GM21381 (cell line): Measurements from ENCODE around the gene ADAR.

ENCODE experiments used
- ATAC-seq: cut with Tn5 transposase; IDR thresholded peaks from one replicate; pipeline ENCODE4 v1.9.1; 2021; ENCODE audit warnings: mild to moderate bottlenecking, moderate library complexity; ENCODE audit not compliant: unreplicated experiment

Gene ADAR

DNA sequence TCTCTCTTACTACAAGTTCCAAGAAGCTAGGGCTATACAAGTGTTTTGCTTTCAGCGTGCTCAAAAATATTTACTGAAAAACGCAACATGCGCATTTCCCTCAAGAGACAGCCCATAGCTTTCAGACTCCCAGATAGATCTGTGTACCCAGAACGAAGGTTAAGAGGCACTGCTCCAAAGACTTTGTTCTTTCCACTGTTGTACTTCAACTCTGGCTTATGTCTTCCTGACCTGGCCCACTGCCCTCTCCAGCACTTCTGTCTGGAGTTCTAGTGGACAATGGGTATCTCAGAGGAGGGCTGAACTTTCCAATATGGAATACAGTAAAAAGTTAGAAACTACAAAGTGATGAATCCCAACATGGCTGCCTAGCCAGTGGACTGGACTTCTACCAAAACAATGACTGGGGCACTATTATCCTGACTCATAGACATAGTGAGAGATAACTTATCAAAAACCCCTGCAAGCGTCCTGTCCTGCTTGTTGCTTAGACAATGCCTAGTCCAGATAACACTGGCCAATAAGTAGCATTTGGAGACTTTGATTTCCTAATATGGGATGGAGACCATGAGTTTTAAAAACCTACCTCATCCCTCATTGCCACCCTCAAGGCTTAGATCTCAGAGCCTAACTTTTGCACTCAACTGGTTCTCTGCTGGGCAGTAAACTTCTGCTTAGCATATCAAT, 8.8 kb upstream of the ADAR start:
- no peak for ATAC-seq

DNA sequence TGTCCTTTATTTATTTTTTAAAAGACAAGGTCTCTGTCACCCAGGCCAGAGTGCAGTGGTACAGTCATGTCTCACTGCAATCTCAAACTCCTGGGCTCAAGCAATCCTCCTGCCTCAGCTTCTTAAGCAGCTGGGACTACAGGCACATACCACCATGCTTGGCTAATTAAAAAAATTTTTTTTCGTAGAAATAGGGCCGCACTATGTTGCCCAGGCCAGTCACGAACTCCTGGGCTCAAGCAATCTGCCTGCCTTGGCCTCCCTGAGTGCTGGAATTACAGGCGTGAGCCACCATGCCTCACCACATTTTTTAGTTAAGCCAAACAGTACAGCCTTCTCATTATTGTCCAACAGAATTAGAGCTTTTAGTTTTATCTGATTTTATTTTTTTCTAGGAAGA, 7.4 kb upstream of the ADAR start:
- no peak for ATAC-seq

DNA sequence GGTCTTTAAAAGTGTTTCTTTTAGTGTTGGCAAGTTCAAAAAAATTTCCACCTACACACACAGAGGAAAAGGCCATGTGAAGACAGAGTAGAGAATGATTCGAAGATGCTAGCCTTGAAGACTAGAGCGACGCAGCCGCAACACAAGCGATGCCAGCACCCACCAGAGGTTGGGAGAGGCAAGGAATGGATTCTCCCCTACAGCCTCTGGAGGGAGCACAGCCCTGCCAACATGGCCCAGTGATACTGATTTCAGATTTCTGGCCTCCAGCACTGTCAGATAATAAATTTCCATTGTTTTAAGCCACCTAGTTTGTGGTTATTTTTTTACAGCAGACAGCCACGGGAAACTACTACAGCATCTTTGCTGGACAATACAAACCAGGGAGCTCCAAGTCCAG, 6.9 kb upstream of the ADAR start:
- ATAC-seq = no peak

DNA sequence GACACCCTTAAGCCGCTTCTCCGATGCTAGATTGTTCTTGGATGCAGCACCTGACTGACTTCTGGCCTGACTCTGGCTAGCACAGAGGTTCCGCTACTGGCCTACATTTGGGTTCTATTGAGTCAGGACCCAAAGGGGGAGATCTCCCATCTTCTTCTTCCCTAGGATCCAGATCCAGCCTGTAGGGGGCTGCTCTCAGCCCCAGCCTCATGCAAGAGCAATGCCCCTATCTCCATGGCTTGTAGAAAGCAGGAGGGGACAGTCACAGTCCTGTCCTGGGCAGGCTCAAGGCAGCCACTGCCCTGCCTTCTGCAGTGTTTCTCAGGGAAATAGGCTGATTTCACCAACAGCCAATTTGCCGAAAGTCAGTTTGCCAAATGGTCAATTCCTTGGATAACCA, 6.3 kb upstream of the ADAR start:
- ATAC-seq = no peak

DNA sequence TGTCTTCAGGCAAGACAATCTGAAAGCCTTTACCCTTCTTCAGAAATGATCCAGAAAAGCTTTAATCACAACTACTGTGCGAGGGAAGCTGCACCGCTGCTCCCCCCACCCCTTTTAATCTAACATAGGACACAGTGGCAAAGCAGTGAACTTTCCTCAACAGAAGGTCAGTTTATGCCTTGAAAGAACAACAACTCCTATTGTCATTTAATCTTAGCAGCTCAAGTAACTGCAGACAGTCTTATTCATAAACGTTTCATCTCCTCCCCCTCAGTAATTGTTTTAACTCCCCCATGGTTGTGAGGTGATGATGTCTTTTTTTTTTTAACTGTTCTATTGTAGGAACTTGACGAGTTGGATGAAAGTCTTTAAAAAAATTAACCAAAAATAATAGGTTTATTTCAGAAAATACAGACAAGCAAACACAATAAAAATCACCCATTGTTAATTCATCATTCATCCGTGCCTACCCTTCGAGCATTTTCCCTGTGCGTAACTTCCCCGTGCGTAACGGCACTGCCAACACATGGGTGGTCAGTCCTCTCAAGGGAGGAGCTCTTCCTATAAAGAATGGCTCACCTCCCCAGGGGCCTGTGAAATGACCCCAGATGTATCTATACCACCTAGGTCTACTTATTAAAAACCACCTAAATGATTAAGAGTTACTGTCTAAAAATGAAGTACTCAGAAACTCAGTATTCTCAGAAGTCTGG, 3.3 kb upstream of the ADAR start:
- no peak for ATAC-seq

DNA sequence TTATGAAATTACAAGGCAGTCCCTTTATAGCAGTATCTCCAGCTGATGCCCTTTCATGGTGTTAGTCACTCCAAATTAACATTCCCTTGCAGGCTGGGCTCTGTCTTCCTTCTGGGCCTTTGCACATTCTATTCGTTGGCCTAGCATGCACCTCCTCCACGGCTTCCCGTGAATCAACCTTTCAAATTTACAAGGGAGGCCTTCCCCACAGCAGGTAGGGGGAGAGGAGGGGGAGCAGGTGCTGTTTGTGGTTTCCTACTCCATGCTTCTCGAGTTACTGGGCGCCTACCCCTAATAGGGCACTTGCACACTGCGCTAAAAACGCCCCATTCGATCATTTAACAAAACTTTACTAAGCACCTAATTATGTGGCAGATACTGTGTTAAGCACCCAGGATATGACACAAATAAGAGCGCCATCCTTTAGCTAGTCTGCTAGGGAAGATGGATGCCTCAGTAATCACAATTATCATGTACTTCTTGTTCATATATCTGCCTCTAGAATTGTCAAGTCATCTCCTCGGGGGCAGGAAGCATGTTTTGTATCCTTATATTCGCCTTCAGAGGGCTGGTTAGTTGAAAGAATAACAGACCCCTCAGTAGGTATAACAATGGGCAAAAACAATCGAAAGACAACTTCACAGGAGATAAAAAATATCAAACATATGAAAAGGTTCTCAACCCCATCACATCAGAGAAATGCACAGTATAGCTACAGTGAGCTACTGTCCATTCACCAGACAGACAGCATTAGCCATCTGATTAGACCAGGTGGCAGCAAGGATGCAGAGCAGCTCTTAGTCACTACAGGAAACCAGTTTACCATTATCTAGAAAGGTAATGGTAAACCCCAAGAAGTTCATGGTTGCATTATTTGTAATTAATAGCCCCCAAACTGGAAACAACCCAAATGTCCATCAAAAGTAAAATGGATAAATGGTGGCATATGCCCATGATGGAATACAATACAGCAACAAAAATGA, 1.7 kb upstream of the ADAR start:
- no peak for ATAC-seq

DNA sequence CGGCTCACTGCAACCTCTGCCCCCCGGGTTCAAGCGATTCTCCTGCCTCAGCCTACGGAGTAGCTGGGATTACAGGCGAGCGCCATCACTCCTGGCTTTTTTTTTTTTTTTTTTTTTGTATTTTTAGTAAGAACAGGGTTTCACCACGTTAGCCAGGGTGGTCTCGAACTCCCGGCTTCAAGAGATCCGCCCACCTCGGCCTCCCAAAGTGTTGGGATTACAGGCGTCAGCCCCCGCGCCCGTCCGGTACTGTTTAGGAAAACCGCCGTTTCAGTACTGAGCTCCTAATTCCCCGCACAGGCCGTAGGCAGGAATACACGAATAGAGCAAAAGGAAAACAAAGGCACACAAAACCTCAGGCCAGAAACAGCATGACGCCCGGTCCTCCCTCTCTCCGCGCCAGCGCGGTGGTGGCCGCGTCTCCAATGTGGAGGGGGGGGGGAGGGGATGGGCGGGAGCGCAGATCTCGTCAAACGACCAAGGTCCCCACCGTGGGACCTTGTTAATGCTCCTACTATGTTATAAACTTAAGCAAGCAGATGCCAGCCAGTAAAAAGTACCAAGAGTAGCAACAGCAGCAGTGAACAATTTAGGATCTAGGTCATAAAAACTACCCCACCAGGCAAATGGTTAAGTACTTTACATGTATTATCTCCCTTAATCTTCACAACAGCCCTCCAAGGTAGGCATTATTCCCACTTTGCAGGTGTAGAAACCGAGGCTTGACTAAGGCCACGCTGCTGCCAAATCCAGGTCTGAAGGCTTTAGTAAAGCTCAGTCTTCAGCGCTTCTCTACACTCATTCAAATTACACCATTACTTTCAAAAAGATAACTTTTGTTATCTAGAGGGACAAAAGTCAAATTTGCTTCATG, 648 bp upstream of the ADAR start:
- ATAC-seq = no peak

DNA sequence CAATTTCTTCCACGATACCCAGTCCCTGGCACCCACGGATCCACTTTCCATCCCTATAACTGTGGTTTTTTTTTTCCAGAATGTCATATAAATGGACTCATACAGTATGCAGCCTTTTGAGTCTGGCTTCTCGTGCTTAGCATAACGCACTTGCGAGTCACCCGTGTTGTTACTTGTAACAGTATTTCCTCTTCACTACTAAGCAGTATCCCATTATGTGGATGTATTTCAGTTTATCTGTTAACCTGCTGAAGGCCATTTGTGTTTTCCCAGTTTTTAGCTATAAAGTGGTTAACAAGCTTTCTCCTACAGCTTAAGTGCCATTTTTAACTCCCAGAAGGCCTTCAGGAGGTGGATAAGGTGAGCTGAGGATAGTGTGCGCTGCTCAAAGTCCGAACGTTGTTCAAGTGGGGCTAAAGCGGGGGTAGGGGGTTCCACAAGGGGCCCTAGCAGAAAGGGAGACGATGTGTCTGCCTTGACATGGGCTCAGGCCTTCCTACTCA, 829 bp downstream of the ADAR start:
- ATAC-seq = peak; percentile 4

DNA sequence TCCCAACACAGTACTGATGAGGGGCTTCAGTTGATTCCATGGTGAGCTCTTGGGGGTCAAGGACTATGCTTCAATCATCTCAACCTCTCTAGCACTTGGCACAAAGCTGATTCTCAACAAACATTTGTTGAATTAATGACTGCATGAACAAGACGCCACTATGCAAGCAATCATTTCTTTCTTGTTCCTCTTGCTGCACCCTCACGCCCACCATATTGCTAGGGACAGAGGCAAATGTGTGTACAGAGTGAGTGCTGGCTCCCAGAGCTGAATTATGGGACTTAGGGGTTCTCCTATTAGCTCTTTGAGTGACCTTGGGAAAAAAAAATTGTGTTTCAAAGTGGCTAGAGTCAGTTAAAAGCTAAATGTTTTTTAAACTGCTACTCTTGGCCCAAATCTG, 2.5 kb downstream of the ADAR start:
- no peak for ATAC-seq

DNA sequence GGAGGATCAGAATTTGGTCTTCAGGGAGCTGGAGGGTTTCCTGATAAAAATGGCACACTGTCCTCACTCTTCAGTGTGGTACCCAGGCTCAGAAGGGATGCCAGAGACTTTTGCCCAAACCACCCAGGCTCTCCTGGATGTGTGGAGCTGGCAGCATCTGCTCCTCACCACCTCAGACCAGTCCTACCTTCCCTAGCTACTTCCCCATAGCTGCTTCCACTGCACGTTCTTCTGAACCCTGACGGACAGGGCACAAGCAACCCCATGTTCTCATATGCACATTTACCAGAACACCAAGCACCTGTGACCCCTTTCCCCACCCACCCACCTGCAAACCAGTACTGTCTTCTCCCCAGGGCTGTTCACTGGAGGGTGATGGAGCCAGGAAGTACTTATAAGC, 4.7 kb downstream of the ADAR start:
- ATAC-seq = no peak

DNA sequence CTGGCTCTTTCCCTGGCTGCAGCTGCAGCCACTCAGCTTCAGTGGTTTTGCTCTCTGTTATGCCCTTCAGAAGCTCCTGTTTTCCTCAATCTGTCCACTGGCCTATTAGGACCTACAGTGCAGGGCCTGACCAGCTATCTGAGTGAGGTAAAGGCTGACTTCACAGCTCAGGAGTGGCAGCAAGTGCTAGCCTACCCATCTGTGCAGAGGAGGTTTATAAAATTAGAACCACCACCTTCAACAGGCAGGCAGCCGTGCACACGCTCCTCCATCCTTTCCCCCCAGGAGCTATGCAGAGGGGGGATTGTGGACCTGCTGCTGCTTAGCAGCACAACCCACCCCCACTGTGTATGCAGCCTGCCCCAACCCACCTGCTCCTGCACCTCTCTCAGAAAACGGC, 8.3 kb downstream of the ADAR start:
- ATAC-seq = no peak

DNA sequence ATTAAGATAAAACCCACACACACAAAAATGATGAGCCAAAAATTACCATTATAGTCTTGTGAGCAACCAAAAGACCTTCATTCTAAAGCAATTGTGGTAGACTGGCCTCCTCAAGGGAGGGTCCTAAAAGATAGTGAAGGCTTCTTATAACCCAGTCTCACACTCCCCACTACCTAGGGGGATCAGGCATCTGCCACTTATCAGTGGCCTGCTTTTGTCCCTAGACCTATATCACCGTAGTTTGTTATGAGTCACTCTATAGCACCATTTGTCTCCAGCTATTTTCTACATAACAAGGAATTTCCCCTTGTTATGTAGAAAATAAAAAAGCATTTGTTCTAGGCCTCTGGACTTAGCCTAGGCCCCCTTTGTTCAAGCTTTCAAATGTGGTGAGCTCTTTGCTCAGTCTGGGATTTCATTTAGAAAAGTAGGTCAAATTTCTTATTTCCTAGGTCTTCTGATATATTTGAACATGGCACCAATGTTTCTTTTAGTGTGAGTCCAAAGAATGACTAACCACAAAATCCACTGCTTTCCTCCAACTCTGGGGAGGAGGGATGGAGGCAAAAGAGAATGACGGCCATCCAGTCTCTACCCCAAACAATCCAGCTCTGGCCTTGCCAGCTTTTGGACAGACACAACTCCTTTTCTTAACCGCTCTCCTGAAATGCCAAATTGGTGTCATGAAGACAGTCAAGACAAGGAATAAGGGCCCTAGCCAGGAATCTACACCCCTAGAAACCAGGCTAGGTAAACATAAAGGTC, 8.9 kb downstream of the ADAR start:
- no peak for ATAC-seq

DNA sequence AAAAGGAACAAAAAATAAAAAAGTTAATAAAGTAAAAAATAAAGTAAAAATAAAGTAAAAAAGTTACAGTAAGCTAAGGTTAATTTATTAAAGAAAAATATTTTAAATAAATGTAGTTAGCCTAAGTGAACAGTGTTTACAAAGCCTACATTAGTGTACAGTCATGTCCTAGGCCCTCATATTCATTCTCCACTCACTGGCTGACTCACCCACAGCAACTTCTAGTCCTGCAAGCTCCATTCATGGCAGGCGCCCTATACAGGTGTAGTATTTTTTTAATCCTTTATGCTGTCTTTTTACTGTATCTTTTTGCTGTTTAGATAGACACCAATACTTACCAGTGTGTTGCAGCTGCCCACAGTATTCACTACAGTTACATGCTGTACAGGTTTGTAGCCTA, 12.4 kb downstream of the ADAR start:
- ATAC-seq = no peak

DNA sequence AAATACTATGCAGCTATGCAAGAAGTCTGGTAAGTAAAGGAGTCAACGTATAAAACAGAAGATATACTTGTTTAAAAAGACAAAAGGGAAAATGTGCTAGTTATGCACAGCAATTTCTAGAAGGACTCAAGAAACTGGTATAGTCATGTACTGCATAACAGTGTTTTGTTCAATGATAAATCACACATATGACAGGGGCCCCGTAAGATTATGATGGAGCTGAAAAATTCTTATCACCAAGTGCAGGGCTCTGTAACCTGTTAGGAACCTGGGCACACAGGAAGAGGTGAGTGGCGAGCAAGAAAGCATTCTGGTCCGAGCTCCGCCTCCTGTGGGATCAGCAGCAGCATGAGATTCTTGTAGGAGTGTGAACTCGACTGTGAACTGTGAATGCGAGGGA, 13.2 kb downstream of the ADAR start:
- no peak for ATAC-seq

DNA sequence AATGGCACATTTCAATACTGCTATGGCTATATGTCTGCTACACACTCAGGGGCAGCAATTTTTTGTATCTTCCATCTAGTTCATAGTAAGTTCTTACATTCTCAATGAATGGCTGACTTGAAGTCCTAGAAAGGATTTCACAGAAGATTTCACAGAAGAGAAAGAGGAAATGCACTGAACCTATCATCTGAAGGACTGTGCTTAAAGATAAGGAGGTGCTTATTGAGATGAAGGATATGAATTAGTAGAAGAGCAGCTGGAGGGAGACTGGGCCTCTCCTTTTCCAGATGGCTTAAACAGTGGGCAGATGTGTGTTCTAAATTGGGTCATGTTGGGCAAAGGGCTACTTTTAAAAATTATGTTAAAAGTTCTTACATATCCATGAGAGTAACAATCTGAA, 14.6 kb downstream of the ADAR start:
- ATAC-seq = no peak

DNA sequence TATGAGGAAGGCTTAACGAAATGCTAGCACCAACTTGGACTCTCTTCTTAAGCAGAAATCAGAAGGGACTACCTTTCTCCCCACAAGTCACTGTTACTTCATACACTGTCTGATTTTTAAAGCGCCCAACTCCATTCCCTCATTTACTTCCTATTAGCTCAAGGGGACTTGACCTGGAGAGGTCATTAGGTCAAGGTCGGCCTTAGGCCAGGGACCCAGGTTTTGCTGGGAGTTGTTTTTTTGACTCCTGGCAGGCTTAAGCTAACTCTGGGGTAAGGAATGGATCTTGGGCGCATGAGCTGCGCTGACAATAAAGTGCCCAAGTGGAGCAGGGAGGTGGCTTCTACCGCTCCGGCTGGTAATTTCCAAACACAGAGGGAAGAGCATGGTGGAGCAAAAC, 16.8 kb downstream of the ADAR start:
- ATAC-seq = no peak

DNA sequence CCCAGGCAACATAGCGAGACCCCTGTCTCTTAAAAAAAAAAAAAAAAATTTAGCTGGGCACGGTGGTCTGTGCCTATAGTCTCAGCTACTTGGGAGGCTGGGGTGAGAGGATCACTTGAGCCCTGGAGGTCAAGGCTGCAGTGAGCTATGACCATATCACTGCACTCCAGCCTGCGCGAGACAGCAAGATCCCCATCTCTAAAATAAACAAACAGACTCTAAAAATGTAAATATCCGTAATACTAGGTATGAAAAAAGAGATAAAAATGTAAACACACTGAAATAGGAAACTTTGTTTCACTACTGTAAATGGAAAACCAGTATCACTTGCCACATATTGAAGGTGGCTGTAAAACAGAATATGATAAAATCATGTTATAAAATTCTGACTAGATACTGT, 17.2 kb downstream of the ADAR start:
- ATAC-seq = no peak

DNA sequence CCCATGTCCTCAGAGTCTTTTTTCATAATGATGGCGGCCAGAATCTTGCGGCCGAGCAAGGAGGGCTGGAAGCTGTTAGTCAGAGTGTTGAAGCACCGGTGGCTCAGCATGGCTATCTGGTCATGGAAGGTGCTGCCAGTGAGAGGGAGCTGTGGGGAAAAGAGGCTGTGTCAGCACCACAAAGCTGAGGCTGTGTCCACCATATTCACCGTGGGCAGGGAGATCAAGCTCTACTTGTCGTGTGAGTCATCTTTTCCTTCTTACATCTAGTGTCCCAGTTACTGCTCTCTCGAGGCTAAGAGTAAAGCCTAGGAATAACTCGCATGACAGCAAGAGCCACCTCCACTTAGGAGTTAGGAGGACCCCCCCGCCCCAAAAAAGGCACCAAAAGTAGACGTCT, 18.2 kb downstream of the ADAR start:
- no peak for ATAC-seq

DNA sequence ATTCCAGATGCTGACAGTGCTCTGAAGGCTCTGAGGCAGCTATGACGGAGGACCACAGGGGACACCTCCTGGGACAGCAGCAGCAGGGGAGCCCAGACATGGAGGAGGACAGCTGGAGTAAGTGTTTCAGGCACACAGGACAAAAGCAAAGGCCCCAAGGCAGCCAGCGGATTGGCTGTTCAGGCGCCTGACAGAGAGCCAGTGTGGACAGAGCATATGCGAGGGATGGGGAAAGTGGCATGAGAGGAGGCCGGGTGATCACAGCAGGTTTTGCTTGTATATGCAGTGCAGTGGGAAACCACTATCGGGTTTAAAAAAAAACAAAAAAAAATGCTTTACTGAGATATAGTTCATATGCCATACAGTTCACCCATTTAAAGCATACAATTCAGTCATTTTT, 21.3 kb downstream of the ADAR start:
- ATAC-seq = no peak

DNA sequence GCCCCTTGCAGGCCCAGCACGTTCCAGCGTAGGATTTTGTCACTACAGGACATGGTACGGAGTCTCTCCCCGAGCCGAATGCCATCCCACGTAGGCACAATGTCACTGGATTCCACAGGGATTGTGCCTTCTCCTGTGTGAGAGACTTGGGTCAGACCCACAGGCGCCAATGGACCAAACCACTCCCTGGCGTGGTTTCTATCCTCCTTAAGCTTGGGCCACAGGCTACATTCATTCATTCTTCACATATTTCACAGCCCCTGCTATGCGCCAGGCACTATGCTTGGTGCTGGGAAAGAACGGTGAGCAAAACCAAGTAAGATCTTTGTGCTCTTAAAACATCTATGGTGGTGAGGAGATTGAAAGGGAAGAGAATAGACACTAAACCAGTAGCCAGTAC, 21.8 kb downstream of the ADAR start:
- no peak for ATAC-seq
